A673 (cell line): ENCODE data around the gene COG8. TPM values are rescaled to one million over a fixed set of nuclear protein-coding genes. Genes with fewer than 3 reads are reported as not detected.

Experiments
- BruUV-seq: library from RNA; stranded (reverse); fragments of 400-500 nt; replicated peaks from 2 replicates; lab custom pipeline; 2021; lab: Mats Ljungman, UMichigan
- CTCF ChIA-PET: fragments of 300-600 bp; sonication (Branson Sonifier 250); formaldehyde crosslinking; loops from one replicate; lab custom pipeline; 2022; ENCODE audit warnings: antibody characterized with exemption; lab: Charles Lee
- POLR2A ChIA-PET: fragments of 300-600 bp; sonication (Branson Sonifier 250); formaldehyde crosslinking; loops from one replicate; lab custom pipeline; 2022; ENCODE audit warnings: antibody characterized with exemption; ENCODE audit not compliant: low non-redundant PET; lab: Charles Lee
- DNase-seq: peaks from one replicate; pipeline ENCODE4 v3.0.0-alpha.2; 2015; ENCODE audit warnings: low spot score
- H3K27ac ChIP-seq: fragments of 200-600 bp; sonication (generic); 2 replicates; pipeline ENCODE4 v1.5.1; 2016; ENCODE audit warnings: mixed run types, low read depth, mild to moderate bottlenecking, mixed read lengths, antibody characterized with exemption, low read length; ENCODE audit not compliant: poor library complexity, severe bottlenecking
- H3K27me3 ChIP-seq: fragments of 200-600 bp; sonication (generic); replicated peaks from 2 replicates; pipeline ENCODE4 v1.6.1; 2017; ENCODE audit warnings: mixed run types, low read depth, mild to moderate bottlenecking, mixed read lengths, antibody characterized with exemption, low read length; ENCODE audit not compliant: insufficient read depth, poor library complexity
- H3K36me3 ChIP-seq: fragments of 200-600 bp; sonication (generic); 2 replicates; pipeline ENCODE4 v1.6.1; 2016; ENCODE audit warnings: mixed run types, mild to moderate bottlenecking, mixed read lengths, antibody characterized with exemption, low read length; ENCODE audit not compliant: insufficient read depth, poor library complexity, severe bottlenecking
- H3K4me1 ChIP-seq: fragments of 200-600 bp; sonication (generic); 2 replicates; pipeline ENCODE4 v1.6.1; 2017; ENCODE audit warnings: mixed run types, mild to moderate bottlenecking, mixed read lengths, antibody characterized with exemption, low read length; ENCODE audit not compliant: insufficient read depth, poor library complexity, severe bottlenecking
- H3K4me3 ChIP-seq: fragments of 200-600 bp; sonication (generic); 2 replicates; pipeline ENCODE4 v1.5.1; 2016; ENCODE audit warnings: low read depth, mixed run types, mild to moderate bottlenecking, mixed read lengths, low read length; ENCODE audit not compliant: poor library complexity, severe bottlenecking
- H3K9me3 ChIP-seq: fragments of 200-600 bp; sonication (generic); 2 replicates; pipeline ENCODE4 v1.6.1; 2016; ENCODE audit warnings: mixed run types, low read depth, mild to moderate bottlenecking, mixed read lengths, antibody characterized with exemption, low read length; ENCODE audit not compliant: poor library complexity, severe bottlenecking
- CTCF ChIP-seq: fragments of 300-800, 200-600 bp; sonication (generic); conservative IDR thresholded peaks from 2 replicates; pipeline ENCODE4 v1.5.1; 2017; ENCODE audit warnings: low read depth, mild to moderate bottlenecking, antibody characterized with exemption, low read length, moderate library complexity, mixed read lengths
- EZH2 ChIP-seq: fragments of 200-600 bp; sonication (generic); IDR thresholded peaks from 2 replicates; pipeline ENCODE4 v1.6.1; 2017; ENCODE audit warnings: borderline replicate concordance, low read depth, mild to moderate bottlenecking, mixed read lengths, antibody characterized with exemption, low read length; ENCODE audit not compliant: poor library complexity, severe bottlenecking
- intact Hi-C: fragments of 100-400 bp; cut with micrococcal nuclease; formaldehyde crosslinking; loops from one replicate; pipeline ENCODE4 v1.10.0; 2022; ENCODE audit not compliant: unreplicated experiment
- total RNA-seq: library from RNA; stranded (reverse); gene quantifications from 2 replicates; pipeline ENCODE4 v1.2.3, GENCODE V29; 2021

Gene COG8
- total RNA-seq, 1 experiment from 2014 or later, result 47.6 TPM

GRCh38 chr16:69330286-69331109, 8.9 kb downstream of the COG8 start, which contains the start of gene PDF:
Gene PDF, minus strand, starts transcription at chr16:69330588. Its CDS starts 18 bp downstream, at chr16:69330570.
- POLR2A ChIA-PET, result no interaction called here
- BruUV-seq, result no TSS peak

GRCh38 chr16:69329369-69330285, 9.7 kb downstream of the COG8 start:
- intact Hi-C loops, result no loop called here
- TF ChIP-seq EZH2, result no peak
- no peak for TF ChIP-seq CTCF
- Histone ChIP-seq H3K9me3 (no peaks in the 10 kb centered on the region), H3K27me3 (no peaks in the 10 kb centered on the region), H3K27ac (peak overlapping the region; percentile 91), H3K4me3 (peak overlapping the region; percentile 69), H3K4me1 (peaks cover 18% of the 10 kb centered on the region), H3K36me3 (peaks cover 53% of the 10 kb centered on the region)
- ChIA-PET POLR2A (no interaction called here), CTCF (interaction anchor here (0.6 kb wide), 2 partner anchors 11 to 801 kb away, joined by 3 read pairs; no protein-coding TSS in a partner anchor)
- peak; percentile 40 for DNase-seq
- no TSS peak for BruUV-seq

More at GRCh38 chr16:69330286-69331109, 8.9 kb downstream of the COG8 start, which contains the start of gene PDF:
- Histone ChIP-seq H3K9me3 (no peaks in the 10 kb centered on the region), H3K4me1 (peaks cover 18% of the 10 kb centered on the region), H3K27me3 (no peaks in the 10 kb centered on the region), H3K27ac (peak within 1 kb of the TSS; percentile 91), H3K36me3 (peaks cover 57% of the 10 kb centered on the region), H3K4me3 (peak within 1 kb of the TSS; percentile 69)
- CTCF ChIA-PET, result interaction anchor here (0.6 to 0.7 kb wide), 3 partner anchors 12 to 432 kb away, joined by 3 to 4 read pairs (median 3); no protein-coding TSS in a partner anchor
- TF ChIP-seq EZH2, result no peak
- peak; percentile 97 for DNase-seq
- intact Hi-C loops, result no loop called here

GRCh38 chr16:69328854-69329316, 10.5 kb downstream of the COG8 start:
- intact Hi-C loops, result no loop called here
- Histone ChIP-seq H3K36me3 (peaks cover 53% of the 10 kb centered on the region), H3K27ac (peak overlapping the region; percentile 91), H3K4me3 (peak overlapping the region; percentile 69), H3K9me3 (no peaks in the 10 kb centered on the region), H3K27me3 (no peaks in the 10 kb centered on the region), H3K4me1 (peaks cover 18% of the 10 kb centered on the region)
- ChIA-PET POLR2A (no interaction called here), CTCF (no interaction called here)
- peak; percentile 46 for DNase-seq
- BruUV-seq, result no TSS peak
- no peak for TF ChIP-seq EZH2
- TF ChIP-seq CTCF, result no peak
